Stimulated activated naive CD4-positive, alpha-beta T cell (primary cell): ENCODE results near the gene CPTP.

Experiments
- DNase-seq, 6 experiments: peaks; one replicate each; lab custom pipeline; 2025; lab: John Stamatoyannopoulos, UW

CPTP gene

DNA sequence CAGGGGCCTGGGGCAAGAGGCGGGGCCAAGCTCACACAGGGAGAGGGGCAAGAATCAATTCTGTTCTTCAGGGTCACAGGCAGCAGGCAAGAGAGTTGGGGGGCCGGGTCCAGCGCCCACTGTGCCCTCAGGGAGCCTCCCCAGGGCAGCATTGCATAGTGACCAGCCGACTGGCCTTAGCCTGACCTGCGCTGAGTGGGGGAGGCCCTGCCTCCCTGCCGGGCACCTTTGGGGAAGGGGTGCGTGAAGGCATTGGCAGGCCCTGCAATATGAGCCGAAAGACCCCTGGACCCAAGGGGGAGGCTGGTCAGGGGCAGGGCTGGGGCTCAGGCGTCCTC lies 32.2 kb upstream of the CPTP start:
- DNase-seq, result no peak

GRCh38 chr1:1292851-1293250 lies 31.8 kb upstream of the CPTP start:
- DNase-seq, result no peak

DNA sequence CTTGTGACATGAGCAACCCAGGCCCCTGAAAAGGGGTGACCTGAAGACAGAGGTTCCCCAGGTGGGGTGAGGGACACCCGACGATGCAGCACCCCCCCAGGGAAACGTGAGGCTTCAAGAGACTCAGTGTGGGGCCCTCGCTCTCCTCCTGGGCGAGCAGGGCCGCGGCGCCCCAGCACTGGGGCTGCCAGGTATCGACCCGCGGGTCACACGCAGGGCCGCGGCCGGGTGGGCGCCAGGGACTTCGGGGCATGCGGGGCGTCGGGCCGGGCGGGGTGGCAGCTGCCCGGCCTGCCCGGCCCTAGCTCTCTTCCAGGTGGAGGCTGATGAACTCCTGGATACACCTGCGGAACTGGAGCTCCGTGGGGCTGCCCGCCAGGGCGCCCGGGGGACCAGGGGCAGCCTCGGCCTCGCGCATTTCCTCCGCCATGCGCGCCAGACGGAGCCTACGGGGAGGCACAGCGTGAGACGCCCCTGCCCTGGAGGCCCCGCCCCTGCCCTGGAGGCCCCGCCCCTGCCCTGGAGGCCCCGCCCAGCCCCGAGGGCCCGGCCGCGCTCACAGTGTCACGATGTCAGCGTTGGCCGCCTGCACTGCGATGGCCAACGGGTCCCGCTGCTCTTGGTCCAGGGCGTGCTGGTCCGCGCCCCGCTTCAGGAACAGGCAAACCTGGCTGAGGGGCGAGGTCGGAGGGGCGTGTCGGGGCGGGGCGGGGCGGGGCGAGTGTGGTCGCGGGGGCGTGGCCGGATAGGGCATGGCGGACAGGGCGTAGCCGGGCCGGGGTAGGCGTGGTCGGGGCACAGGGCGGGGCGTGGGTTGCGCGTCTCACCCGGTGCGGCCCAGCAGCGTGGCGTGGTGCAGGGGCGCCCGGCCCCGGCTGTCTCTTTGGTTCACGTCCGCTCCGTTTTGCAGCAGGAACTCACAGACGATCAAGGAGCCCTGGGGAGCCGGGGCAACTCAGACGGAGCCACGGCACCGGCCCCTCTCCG lies 31.0 kb upstream of the CPTP start:
- DNase-seq, result no peak

GRCh38 chr1:1294250-1294890 lies 30.2 kb upstream of the CPTP start:
- DNase-seq, result no peak

- no peak for DNase-seq
These were observed 29.3 kb upstream of the CPTP start for GRCh38 chr1:1295154-1295923.

DNA sequence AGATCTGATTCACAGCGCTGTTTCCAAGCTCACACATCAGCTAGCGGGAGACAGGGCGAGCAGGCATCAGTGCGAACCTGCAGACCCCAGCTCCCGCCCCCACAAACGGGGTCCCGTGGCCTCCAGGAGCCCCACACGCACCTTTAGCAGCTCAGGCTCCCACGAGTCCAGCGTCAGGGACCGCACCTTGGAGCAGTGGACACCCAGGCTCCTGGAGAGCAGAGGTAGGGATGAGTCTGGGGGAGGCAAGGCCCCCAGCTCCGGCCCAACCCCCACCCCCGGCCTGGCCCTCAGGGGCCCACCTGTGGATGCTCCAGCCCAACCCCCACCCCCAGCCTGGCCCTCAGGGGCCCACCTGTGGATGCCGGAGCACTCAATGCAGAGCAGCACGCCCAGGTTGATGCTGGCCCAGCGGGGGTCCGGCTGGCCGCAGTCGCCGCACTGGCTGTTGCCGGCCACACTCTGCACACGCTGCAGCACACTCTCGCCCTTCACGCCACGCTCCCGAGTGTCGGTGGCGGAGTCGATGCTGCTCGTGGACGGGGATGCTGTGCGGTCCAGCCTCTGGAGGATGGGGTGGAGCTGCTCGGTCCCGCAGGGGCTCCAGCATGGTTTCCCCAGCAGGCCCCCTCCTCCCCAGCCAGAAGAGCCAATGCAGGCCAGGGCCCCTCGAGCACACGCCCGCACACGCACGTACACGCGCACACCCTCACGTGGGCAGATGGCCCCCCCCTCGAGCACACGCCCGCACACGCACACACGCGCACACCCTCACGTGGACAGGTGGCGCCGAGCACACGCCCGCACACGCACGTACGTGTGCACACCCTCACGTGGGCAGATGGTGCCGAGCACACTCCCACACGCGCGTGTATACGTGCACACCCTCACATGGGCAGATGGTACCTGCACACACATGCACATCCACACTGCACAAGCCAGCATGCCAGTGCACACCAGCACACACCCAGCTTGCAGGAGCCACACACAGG lies 28.2 kb upstream of the CPTP start:
- DNase-seq, result no peak

DNA sequence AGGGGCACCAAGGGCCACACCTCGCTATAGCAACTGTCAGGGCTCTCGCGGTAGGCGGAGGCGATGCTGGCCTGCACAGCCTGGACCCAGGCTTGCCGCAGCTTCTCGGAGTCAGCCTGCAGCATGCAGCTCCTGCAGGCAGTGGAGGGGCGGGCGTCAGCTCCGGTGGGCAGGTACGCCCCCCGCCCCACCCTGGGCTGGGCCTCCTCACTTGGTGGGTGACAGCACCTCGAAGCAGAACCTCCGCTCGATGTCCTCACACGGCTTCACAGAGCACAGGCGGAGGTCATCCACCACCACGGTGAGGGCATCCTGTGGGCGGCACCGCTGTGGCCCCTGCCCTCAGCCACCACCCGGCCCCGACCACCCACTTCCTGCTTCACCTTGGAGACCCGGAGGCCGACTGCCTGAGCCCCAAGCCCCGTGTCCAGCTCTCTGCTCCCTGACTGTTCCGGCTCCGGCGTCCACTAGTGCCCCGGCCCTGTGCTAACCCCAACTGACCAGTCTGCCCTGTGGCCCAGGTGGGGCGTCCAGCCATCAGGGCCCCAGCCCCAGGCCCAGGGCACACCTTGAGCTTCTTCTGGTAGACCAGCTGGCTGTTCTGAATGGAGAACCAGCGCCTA lies 26.7 kb upstream of the CPTP start:
- no peak for DNase-seq

DNA sequence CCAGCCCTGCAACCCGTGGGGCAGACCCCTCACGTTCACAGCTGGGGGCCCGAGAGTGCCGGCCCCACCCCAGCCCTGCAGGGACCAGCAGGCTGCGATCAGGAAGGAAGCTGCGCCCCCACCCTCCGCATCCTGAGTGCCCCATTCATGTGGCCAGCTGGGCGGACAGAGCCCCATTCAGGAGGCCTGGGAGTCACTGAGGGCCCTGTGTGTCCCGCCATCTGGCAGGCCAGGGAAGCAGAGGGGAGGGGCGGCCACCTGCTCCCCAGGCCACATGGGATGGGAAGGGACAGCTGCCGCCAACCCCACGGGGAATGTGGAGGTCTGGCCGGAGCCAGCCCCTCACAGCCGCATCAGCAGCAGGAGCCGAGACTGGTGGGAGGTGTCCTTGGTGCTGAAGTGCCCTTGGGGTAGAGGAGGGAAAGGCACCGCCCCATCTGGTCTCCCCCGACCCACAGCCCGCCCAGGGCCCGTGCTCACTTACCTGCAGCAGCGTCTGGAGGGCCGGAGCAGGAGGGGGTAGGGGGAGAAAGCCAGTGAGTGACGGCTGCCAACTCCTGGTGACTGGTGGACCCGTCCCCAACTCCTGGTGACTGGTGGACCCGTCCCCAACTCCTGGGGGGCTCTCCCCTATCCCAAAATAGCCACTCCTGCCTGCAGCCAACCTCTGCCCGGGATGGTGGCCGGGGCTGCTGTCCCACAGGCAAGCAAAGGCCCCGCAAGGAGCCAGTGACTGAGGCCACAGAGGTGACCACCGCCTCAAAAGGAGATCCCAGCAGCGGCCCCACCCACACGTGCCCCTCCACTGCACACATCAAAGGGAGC lies 25.5 kb upstream of the CPTP start:
- DNase-seq, result no peak

GRCh38 chr1:1299686-1300351 lies 24.8 kb upstream of the CPTP start:
- peak in 3 of 6 experiments; percentile 10 to 26 (median 15) for DNase-seq

DNA sequence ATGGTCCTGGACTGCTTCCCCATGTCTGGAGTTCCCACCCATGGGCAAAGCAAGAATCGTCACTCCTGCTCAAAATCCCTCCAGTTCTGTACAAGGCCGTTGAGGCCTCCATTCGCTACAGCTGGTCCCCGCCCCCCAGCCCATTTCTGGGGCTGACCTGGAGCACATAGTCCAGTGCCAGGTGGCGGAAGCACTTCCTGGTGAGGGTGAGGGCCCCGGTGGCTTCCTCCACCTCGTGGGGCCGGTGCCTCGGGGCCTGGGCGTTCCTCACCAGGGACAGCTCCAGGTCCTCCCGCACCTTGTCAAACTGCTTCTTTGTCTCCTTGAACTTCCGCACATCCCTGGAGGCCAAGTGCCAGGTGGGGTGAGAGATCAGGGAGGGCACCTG lies 24.3 kb upstream of the CPTP start:
- DNase-seq, result no peak

GRCh38 chr1:1302006-1302430 lies 22.6 kb upstream of the CPTP start:
- DNase-seq, result no peak

GRCh38 chr1:1302951-1303509 lies 21.6 kb upstream of the CPTP start:
- no peak for DNase-seq

DNA sequence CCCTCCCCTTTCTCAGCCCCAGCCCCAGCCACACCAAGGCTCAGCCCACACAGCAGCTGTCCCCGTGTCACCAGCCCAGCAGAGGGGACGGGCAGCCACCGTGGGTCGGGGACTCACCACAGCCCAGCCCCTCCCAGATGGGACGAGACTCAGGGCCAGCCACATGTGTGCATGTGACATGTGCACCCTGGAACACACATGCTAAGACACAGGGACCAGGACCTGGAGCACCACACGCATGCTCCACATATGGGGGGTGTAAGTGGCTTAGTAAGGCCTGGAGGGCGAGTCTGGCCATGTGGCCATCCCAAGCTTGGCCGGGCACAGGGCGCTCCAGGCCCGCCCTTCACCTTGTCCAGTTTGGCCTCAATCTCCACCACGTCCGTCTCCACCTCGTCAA lies 20.9 kb upstream of the CPTP start:
- DNase-seq, result no peak

DNA sequence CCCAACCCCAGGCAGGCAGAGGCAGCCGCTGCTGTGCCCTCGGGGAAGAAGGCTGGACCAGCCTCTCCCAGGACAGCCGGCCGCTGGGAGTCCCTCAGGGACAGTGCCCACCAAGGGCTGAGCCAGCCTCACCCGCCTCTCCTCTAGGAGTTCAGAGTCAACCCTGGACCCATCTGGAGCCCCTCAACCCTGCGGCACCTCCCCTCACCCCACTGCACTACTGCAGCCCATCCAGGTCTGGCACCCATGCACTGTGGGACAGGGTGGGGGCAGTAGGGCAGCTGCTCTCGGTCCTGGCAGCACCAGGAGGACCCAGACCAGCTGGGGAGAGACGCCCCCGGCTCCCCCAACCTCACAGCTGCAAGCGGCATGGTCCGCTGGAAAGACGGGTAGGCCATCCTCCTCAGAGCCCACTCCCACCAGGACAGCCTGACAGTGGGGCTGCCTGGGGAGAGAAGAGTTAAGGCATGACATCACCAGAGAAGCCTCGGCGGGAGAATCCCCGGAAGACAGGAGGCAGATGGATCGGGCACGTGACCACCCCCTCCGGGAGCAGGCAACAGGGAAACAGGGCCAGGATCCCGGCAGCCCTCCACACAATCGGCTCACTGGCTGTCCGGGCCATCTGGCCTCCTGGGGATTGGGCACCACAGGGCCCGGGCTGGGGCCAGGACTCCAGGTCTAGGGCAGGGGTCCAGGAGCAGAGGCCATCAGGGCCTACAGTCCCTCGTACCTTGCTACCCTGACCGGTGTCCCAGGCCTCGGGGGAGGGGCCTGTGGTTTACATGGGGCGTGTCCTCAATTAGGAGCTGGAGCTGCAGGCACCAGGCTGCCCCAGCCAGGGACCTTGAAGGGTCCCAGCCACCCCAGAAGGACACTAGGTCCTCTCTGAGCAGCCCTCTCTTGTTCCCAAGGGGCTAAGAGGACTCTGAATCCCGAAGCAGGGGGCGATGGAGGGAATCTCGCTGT lies 20.0 kb upstream of the CPTP start:
- DNase-seq, result no peak

DNA sequence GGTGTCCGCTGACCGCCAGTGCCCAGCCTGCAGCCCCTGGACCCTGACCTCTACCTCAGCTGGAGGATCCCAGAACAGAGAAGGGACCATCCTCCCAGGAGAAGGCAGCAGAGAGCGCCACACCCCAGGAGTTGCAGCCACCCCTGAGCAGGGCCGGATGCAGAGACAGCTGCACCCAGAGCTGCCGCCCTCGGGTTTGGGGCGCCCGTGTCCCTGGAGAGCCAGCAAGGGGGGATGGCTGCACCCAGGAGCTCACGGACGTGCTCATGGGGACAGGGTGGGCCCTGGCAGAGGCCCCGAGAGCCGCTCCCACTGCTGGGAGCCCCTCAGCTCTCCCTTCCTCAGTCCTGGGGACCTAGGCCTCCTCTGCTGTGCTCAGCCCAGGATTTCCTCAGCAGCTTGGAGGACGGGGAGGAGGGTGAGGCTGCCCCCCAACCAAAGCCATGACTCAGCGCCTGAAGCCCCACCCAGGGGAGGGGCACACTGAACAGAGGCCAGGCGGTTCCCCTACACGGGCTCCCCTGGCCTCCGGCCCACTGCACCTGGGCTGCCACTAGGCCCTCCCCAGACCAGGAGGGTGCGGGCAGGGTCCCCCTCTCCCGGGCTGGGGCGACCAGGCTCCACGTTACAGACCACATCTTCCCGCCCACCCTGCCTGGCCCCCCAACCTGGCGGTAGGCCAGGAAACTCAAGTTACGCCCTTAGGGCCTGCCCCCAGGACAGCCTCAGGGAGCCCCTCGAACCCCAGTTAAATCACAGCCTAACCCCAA lies 19.1 kb upstream of the CPTP start:
- DNase-seq, result peak; percentile 20 to 60 (median 46)

GRCh38 chr1:1306070-1306660 lies 18.4 kb upstream of the CPTP start:
- DNase-seq, result no peak
